ENCODE measurements around the gene ATR. TPM values are rescaled to one million over a fixed set of nuclear protein-coding genes. Genes with fewer than 3 reads are reported as not detected.
"Not testable (repeated sequence)": the region's sequence is repeated elsewhere in the genome, so short reads cannot be mapped to it uniquely, and the experiment has no call there.

Gene ATR
- total RNA-seq, 2 donors from 2014 or later: 18.2 to 18.8 TPM

DNA sequence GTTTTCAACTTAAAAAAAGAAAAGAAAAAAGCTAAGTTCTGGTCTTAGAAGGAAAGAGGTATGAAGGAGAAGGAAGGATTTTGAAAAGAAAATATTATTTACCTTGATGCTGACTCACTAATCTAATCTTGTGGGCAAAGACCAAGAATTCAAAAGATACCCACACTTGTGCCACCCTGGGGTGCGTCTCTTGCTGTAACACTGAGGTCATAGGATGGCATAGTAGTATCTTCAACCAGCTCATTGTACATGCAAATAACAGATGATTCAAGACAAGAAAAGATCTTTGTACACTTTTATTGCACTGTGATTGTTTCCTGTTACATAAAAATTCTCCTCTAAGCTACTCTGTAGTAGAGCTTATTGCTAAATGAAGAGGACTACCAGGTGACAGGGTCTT is 35.0 kb upstream of the ATR start:
- Histone ChIP-seq H3K4me1 (no peaks in the 10 kb centered on the region), H3K9me3 (no peaks in the 10 kb centered on the region), H3K27ac (no peak overlapping the region), H3K27me3 (no peaks in the 10 kb centered on the region), H3K4me3 (no peak overlapping the region), H3K36me3 (replicated peaks in 1 of 2; ENCODE audit: insufficient read depth in 1 of 2, low read depth in 2 of 2) (no peaks in the 10 kb centered on the region)
- intact Hi-C loops (cut with DNase I): no loop called here
- 65 to 85% methylated on average over 1 of the region's 1 CpG for WGBS, 2 donors
- TF ChIP-seq POLR2A (IDR thresholded peaks at IDR 0.05): no peak
- TF ChIP-seq, protein P1, sequence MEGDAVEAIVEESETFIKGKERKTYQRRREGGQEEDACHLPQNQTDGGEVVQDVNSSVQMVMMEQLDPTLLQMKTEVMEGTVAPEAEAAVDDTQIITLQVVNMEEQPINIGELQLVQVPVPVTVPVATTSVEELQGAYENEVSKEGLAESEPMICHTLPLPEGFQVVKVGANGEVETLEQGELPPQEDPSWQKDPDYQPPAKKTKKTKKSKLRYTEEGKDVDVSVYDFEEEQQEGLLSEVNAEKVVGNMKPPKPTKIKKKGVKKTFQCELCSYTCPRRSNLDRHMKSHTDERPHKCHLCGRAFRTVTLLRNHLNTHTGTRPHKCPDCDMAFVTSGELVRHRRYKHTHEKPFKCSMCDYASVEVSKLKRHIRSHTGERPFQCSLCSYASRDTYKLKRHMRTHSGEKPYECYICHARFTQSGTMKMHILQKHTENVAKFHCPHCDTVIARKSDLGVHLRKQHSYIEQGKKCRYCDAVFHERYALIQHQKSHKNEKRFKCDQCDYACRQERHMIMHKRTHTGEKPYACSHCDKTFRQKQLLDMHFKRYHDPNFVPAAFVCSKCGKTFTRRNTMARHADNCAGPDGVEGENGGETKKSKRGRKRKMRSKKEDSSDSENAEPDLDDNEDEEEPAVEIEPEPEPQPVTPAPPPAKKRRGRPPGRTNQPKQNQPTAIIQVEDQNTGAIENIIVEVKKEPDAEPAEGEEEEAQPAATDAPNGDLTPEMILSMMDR (IDR thresholded peaks at IDR 0.05): no peak
- no peak for ATAC-seq
- no peak for DNase-seq

GRCh38 chr3:142611206-142611605 is 32.7 kb upstream of the ATR start:
- Histone ChIP-seq H3K27ac (no peak overlapping the region), H3K4me1 (no peaks in the 10 kb centered on the region), H3K27me3 (no peaks in the 10 kb centered on the region), H3K36me3 (replicated peaks in 1 of 2; ENCODE audit: insufficient read depth in 1 of 2, low read depth in 2 of 2) (no peaks in the 10 kb centered on the region), H3K4me3 (no peak overlapping the region), H3K9me3 (no peaks in the 10 kb centered on the region)
- intact Hi-C loops (cut with DNase I): no loop called here
- 95 to 100% methylated on average over 1 of the region's 1 CpG for WGBS, 2 donors
- DNase-seq (no peak), ATAC-seq (no peak)
- TF ChIP-seq POLR2A (IDR thresholded peaks at IDR 0.05): no peak
- TF ChIP-seq, protein P1 (IDR thresholded peaks at IDR 0.05): no peak

GRCh38 chr3:142609136-142609535 is 30.6 kb upstream of the ATR start:
- intact Hi-C loops (cut with DNase I): no loop called here
- no peaks in the 10 kb centered on the region for H3K36me3 ChIP-seq (replicated peaks in 1 of 2; ENCODE audit: insufficient read depth in 1 of 2, low read depth in 2 of 2)
- 86 to 100% methylated on average over 1 of the region's 1 CpG for WGBS, 2 donors
- ATAC-seq: no peak
- no peak overlapping the region for H3K4me3 ChIP-seq
- H3K27me3 ChIP-seq: no peaks in the 10 kb centered on the region
- H3K9me3 ChIP-seq: no peaks in the 10 kb centered on the region
- no peak overlapping the region for H3K27ac ChIP-seq
- H3K4me1 ChIP-seq: peaks cover 10% of the 10 kb centered on the region
- TF ChIP-seq POLR2A (IDR thresholded peaks at IDR 0.05): no peak
- TF ChIP-seq, protein P1 (IDR thresholded peaks at IDR 0.05): no peak
- DNase-seq: no peak

DNA sequence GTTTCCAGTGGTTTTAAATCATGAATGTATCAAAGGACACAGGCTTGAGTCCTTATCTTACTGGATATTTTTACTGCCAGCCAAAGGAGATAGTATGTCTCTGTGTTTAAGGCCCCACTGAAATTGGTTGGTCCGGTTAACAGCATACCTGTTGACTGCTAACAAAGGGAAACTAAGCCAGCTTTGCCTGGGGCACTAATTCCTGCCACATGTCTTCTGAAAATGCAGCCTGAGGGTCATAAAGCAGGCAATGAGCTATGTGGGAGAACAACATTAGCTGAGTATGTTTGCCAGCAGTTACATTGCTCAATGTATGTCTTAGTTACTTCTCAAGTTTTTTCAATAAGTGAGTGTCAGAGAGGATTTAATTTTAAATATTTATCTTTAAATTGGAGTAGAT is 30.1 kb upstream of the ATR start:
- 86 to 100% methylated on average over 1 of the region's 1 CpG for WGBS, 2 donors
- intact Hi-C loops (cut with DNase I): no loop called here
- Histone ChIP-seq H3K4me1 (peaks cover 10% of the 10 kb centered on the region), H3K9me3 (no peaks in the 10 kb centered on the region), H3K27me3 (no peaks in the 10 kb centered on the region), H3K27ac (no peak overlapping the region), H3K4me3 (no peak overlapping the region), H3K36me3 (replicated peaks in 1 of 2; ENCODE audit: insufficient read depth in 1 of 2, low read depth in 2 of 2) (no peaks in the 10 kb centered on the region)
- ATAC-seq: no peak
- TF ChIP-seq POLR2A (IDR thresholded peaks at IDR 0.05): no peak
- TF ChIP-seq, protein P1 (IDR thresholded peaks at IDR 0.05): no peak
- DNase-seq: no peak

- no peak overlapping the region for H3K4me3 ChIP-seq
- H3K27ac ChIP-seq: no peak overlapping the region
- H3K27me3 ChIP-seq: no peaks in the 10 kb centered on the region
- peaks cover 10% of the 10 kb centered on the region for H3K4me1 ChIP-seq
- TF ChIP-seq POLR2A (IDR thresholded peaks at IDR 0.05): no peak
- ATAC-seq (no peak), DNase-seq (no peak)
- H3K36me3 ChIP-seq (replicated peaks in 1 of 2; ENCODE audit: insufficient read depth in 1 of 2, low read depth in 2 of 2): no peaks in the 10 kb centered on the region
- no peaks in the 10 kb centered on the region for H3K9me3 ChIP-seq
- intact Hi-C loops (cut with DNase I): no loop called here
Observed at GRCh38 chr3:142604940-142605339, 26.4 kb upstream of the ATR start.

DNA sequence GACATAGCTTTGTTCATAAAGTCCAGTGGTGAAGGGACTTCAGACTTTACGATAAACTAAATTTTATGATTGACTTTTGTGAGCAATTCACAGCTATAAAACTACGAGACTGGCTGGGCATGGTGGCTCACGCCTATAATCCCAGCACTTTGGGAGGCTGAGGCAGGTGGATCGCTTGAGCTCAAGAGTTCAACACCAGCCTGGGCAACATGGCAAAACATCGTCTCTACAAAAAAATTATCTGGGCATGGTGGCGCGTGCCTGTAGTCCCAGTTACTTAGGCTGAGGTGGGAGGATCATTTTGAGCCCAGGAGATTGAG is 24.8 kb upstream of the ATR start:
- intact Hi-C loops (cut with DNase I); ATAC-seq; H3K36me3 ChIP-seq (replicated peaks in 1 of 2; ENCODE audit: insufficient read depth in 1 of 2, low read depth in 2 of 2); DNase-seq; H3K27me3 ChIP-seq; H3K9me3 ChIP-seq; H3K27ac ChIP-seq; H3K4me3 ChIP-seq: not testable (repeated sequence)
- peaks cover 12% of the 10 kb centered on the region for H3K4me1 ChIP-seq
- 95 to 98% methylated on average over 7 of the region's 7 CpGs for WGBS, 2 donors

Data from body of pancreas (tissue), 4 donors.